HG03045 (cell line): ENCODE measurements around the gene RNF26.
A peak's percentile ranks its signal among the peaks of the same experiment; 100 is the strongest.
"Not testable (repeated sequence)": the region's sequence is repeated elsewhere in the genome, so short reads cannot be mapped to it uniquely, and the experiment has no call there.

Source experiments
- ATAC-seq: cut with Tn5 transposase; IDR thresholded peaks from one replicate; pipeline ENCODE4 v1.9.1; 2021; ENCODE audit warnings: mild to moderate bottlenecking, moderate library complexity; ENCODE audit not compliant: unreplicated experiment

The RNF26 gene

DNA sequence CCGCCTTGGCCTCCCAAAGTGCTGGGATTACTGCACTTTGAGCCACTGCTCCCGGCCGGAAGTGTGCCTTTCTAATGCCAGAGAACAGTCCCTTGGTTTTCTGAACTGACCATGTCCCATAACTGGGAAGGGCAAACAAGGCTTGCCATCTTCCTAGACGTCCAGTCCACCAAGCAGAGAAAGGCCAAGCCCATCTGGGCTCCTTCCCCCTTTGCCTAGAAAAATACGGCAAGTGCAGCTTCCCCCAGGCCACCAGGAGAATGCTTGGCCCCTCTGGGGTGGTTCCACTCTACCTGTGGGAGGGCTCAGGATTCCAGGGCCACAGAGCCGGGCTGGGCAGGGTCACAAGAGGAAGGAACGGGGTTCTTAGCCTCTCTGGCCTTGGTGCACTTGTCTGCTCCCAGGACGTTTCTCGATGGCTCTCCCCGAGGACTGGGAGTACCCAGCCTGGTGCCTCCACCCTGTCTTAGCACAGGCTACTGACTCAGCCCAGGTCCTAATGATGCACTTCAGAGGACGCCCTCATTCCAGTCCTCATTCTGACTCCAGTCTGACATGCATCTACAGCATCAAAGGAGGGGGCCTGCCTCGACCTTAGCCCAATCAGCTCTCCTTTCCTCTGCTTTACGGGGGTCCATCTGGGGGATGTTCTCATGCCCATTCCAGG lies 46.0 kb downstream of the RNF26 start:
- ATAC-seq = no peak

DNA sequence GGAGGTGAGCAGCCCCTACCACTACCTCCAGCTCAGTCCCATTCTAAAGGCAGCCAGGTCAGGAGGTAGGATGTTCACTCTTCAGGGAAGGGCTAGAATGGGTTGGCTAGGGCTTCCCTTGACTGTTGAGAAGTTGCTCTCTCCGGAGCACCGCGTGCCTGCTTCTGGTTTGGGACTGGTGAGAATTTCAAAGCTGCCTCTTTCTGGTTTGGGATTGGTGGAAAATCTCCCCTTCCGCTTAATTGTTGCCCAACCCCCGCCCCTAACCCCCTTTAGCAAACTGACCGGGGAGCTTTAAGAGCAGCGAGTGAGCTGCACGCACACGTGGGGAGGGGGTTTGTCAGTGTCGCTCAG lies 46.5 kb downstream of the RNF26 start:
- no peak for ATAC-seq

DNA sequence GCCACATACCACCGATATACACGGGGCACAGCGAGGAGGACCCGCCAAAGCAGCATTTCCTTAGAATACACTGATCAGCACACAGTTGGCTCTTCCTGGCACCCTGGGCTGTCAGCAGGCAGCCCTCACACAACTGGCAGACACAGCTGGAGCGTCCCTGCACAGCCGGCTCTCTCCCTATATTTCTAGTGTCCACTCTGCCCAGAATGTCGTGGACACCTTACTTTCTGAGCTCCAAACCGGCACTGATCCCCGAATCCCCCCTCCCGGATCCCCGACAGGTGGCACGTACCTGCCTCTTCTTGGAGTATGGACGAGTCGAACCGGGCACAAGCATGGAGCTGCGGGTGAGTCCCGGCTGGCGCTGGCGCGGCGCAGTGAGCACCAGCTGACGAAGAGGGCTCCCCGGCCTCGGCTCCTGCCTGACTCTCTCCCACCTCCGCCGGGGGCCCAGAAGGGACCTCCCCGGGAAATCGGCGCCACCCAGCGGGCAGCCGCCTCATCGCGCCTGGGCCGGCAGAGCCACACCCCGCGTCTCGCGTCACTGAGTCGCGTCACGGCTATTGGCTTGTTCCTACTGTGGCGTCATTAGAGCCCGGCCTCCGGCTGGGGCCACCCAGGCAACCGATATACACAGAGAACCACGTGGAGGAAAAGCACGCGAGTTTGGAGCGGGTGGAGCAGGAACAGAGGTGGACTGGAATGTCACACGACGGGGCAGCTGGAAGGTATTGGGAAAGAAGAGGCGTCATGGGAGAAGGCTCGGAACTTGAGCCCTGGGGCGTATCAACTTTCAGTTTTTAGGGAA lies 47.1 kb downstream of the RNF26 start, which contains the start of gene USP2:
Gene USP2 (minus strand): TSS at position 510 of the 808 bp plus-strand sequence. CDS start 8,210 bp downstream, outside the sequence.
- peak; percentile 97 for ATAC-seq

DNA sequence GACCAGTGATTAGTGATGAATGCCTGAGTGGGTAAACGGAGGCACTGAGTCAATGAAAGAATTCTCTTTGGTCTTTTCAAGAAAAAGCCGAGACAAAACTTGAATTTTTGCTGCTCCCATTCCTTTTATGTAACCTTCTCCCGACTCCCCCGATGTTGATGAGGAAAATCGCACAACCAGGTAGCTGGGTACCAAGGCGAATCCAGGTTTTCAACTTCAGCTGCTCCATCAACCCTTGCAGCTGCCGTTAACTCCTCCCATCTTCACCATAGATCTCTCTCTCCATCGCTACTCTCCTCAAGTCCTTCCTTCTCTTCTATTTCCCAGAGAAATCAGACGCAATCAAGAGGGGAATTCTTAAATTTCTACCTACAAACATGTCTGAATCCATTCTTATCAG lies 47.8 kb downstream of the RNF26 start:
- no peak for ATAC-seq

DNA sequence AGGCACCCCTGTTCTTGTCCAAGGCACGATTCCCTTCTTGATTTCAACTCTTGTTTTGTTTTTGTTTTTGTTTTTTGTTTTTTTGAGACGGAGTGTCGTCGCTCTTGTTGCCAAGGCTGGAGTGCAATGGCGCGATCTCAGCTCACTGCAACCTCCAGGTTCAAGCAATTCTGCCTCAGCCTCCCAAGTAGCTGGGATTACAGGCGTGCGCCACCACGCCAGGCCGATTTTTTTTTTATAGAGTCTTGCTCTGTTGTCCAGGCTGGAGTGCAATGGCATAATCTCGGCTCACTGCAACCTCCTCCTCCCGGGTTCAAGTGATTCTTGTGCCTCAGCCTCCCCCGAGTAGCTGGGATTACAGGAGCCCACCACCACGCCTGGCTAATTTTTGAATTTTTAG lies 48.2 kb downstream of the RNF26 start:
- not testable (repeated sequence) for ATAC-seq

DNA sequence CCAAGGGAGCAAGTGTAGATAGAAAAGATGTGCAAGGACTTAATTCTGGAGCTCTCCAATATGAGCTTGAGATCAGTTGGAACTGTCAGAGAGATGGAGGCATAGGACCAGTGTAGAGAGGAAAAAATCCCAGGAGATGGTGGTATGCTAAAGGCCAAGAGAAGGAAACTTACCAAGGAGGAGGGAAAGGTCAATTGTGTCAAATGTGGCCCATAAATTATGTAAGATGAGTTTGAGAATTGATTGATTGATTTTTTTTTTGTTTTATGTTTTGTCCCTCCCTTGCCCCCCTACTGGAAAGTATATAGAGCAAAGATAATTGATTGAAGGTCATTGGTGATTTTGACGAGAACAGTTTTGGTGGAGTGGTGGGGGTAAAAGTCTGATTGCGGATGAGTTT lies 50.0 kb downstream of the RNF26 start:
- no peak for ATAC-seq
